Tibial nerve (tissue), 4 donors: ENCODE results near the gene PARP8.

Experiments
- EP300 ChIP-seq, 2 donors: sonication (generic); formaldehyde crosslinking; IDR thresholded peaks; one replicate each; pipeline ENCODE4 v1.6.1; 2017; ENCODE audit warnings: antibody characterized with exemption in 2 of 2, mild to moderate bottlenecking in 1 of 2
- TF ChIP-seq, protein P1 (sequence below), 5 experiments: fragments of 200-600 bp in 3 of 5; fragments of 450-650 bp in 2 of 5; sonication (generic) in 3 of 5; IDR thresholded peaks; one replicate each; pipeline ENCODE4 v1.5.1; 2016 to 2019; ENCODE audit warnings: antibody characterized with exemption in 5 of 5, mild to moderate bottlenecking in 3 of 5, moderate library complexity in 2 of 5

DNA sequence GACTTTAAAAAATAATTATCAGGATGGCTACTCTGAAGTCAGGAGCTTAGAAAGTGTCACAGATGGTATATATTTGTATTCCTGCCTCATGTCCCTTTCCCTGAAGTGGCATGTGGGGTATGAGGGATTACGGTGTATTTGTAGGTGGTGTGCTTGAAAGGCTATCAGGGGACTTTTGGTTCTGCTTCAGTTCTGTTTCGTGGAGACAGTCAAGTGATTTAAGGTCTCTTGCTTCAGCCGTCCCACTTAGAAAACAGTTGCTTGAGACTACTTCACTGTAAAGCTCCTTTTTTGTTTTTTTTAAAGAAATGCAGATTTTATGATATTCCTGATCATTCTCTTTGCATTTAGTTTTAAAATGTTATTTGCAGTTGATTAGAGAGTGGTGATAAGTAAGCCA is 18.3 kb downstream of the PARP8 start:
- TF ChIP-seq, protein P1, sequence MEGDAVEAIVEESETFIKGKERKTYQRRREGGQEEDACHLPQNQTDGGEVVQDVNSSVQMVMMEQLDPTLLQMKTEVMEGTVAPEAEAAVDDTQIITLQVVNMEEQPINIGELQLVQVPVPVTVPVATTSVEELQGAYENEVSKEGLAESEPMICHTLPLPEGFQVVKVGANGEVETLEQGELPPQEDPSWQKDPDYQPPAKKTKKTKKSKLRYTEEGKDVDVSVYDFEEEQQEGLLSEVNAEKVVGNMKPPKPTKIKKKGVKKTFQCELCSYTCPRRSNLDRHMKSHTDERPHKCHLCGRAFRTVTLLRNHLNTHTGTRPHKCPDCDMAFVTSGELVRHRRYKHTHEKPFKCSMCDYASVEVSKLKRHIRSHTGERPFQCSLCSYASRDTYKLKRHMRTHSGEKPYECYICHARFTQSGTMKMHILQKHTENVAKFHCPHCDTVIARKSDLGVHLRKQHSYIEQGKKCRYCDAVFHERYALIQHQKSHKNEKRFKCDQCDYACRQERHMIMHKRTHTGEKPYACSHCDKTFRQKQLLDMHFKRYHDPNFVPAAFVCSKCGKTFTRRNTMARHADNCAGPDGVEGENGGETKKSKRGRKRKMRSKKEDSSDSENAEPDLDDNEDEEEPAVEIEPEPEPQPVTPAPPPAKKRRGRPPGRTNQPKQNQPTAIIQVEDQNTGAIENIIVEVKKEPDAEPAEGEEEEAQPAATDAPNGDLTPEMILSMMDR (IDR thresholded peaks at IDR 0.05) = no peak
- TF ChIP-seq EP300 (IDR thresholded peaks at IDR 0.05) = no peak
